HG03354 (cell line): ENCODE results near the gene CCL8.
"Not testable (repeated sequence)": the region's sequence is repeated elsewhere in the genome, so short reads cannot be mapped to it uniquely, and the experiment has no call there.

Source experiments
- ATAC-seq: cut with Tn5 transposase; IDR thresholded peaks from one replicate; pipeline ENCODE4 v1.9.1; 2021; ENCODE audit warnings: mild to moderate bottlenecking; ENCODE audit not compliant: unreplicated experiment, poor library complexity, severe bottlenecking

Gene CCL8

DNA sequence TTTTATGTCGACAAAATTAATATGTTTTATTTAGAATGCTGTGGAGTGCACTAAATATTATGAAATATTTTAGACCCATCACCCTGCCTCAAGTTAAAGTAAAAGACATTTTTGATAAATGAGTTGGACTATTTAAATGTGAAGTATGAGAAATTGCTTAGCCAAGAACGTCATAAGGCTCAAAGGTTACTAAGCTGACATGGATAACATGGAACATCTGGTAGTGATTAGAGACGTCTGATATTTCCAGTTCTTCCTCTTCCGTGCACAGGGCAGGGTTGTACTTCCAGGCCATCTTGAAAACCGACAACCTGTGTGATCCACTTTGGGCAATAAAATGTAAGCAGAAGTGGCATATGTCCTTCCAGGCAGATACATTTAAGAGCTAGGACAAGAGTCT, 7.2 kb upstream of the CCL8 start:
- no peak for ATAC-seq

DNA sequence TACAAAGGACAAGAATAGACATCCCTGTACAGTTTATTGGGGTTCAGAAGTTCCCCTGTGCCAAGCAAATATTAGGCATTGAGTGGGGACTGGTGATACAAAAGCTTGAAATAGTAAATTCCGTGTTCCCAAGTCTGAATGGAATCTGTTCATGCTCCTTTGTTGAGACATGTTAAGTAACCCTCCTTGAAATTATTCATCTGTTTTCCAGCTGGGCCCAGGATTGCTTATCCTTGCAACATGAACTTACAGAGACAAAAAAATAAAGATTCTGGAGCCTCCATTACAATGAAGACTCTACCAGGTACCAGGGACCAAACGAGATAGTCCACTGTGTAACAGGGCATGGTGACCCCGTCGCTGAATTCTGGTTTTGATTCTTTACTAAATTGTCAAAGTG, 6.1 kb upstream of the CCL8 start:
- no peak for ATAC-seq

DNA sequence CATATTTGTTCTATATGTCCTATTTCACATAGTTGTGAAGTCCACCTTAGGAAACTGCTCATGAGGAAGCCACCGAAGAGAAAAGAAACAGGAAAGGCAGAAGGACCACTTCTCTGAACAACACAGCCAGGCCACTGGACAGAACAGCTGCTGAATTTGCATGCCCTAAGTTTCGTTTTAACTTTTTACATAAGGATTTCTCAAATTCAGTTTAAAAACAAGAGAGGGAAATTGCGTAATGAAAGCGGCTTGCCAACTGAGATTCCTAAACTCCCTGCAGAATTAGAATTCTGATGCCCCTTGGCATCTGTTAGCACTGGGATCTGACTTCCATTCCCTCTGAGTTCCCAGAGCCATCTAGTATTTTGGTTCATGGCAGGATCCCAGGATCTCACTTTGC, 5.0 kb upstream of the CCL8 start:
- no peak for ATAC-seq

DNA sequence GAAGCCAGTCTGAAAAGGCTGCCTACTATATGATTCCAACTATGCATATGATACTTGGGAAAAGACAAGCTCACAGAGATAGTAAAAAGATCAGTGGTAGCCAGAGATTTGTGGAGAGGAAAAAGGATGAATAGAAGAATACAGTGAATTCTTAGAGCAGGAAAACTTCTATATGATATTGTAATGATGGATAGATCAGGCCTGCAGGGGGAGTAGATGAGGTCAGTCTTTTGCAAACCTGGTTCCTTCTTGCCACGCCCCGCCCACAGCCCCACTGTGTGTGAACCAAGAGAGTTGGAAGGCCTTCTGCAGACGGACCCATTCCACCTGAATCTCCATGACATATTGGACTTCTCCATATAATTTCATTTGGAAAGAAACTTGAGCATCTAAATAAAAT, 761 bp upstream of the CCL8 start:
- ATAC-seq, result no peak

DNA sequence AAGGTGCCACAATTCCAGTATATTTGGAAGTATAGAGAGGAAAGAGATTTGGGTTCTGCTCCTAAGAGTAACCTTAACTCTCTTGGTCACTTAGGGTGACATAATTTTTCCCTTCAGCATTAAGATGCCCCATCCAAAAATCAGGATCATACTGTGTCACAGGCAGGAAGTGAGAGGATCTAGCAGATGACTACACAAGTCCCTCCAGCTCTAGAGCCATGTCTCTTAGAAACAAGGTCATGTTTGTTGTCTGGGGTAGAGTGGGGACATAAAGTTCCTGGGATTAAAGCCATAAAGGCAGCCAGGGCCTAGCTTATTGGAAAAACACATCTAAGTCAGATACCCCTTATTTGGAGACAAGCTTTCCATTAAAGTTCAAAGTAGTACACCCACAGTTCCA, 2.7 kb downstream of the CCL8 start:
- no peak for ATAC-seq

DNA sequence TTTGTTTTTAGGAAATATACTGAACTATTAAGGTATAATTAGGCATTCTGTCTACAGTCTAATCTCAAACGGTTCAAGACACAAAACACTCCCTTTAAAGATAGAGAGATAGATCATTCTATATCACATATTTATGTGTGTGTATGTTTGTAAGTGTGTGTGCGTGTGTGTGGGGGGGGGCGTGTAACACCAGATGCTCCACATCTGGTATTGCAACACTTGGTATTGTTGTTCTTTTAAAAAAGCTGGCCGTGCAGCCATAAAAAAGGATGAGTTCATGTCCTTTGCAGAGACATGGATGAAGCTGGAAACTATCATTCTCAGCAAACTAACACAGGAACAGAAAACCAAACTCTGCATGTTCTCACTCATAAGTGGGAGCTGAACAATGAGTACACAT, 8.3 kb downstream of the CCL8 start:
- not testable (repeated sequence) for ATAC-seq

DNA sequence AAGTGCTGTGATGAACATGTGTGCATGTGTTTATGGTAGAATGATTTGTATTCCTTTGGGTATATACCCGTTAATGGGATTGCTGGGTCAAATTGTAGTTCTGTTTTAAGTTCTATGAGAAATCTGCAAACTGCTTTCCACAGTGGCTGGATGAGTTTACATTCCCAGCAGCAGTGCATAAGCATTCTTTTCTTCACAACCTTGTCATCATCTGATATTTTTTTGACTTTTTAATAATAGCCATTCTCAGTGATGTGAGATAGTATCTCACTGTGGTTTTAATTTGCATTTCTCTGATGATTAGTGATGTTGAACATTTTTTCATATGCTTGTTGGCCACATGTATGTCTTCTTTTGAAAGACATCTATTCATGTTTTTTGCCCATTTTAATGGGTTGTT, 18.5 kb downstream of the CCL8 start:
- ATAC-seq, result no peak

DNA sequence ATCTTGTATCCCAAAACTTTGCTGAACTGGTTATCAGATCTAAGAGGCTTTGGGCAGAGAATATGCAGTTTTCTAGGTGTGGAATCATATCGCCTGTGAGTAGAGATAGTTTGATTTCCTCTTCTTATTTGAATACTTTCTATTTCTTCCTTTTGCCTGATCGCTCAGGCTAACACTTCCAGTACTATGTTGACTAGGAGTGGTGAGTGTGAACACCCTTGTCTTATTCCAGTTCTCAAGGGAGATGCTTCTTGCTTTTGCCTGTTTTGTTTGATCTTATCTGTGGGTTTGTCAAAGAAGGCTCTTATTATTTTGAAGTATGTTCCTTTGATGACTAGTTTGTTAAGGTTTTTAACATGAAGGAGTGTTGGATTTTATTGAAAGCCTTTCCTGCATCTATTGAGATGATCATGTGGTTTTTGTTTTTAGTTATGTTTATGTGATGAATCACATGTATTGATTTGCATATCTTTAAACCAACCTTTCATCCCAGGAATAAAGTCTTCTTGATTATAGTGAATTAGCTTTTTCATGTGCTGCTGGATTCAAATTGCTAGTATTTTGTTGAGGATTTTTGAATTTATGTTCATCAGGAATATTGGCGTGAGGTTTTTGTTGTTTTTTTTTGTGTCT, 20.0 kb downstream of the CCL8 start:
- no peak for ATAC-seq

DNA sequence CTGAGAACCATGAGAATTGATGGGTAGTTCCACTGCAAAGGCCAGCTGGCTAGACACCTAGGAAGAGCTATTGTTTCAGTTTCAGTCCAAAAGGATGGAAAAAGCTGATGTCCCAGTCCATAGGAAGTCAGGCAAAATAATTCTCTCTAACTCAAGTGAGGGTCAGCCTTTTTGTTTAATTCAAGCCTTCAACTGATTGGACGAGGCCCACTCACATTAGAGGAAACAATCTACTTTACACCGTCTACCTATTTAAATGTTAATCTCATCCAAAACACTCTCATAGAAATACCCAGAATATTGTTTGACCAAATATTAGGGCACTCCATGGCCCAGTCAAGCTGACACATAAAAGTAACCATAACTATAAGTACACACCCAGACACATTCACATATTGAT, 22.7 kb downstream of the CCL8 start:
- no peak for ATAC-seq

DNA sequence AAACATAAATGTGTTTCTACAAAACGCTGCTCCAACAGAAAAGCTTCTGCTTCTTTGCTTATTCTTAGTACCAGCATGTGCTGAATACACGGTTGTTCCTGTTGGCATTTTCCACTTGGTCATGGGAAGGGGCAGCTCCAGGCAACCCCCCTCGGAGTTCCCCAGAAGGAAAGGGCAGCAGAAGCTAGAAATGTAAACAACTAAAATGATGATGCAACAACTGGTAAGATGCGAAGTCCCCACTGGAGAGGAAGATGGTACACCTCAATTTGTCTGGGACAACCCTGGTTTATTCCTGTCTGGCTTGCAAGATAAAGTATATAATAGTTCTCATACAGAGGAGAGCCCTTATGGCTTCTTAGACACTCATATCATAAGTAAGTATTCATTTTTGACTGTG, 27.8 kb downstream of the CCL8 start:
- ATAC-seq, result no peak

DNA sequence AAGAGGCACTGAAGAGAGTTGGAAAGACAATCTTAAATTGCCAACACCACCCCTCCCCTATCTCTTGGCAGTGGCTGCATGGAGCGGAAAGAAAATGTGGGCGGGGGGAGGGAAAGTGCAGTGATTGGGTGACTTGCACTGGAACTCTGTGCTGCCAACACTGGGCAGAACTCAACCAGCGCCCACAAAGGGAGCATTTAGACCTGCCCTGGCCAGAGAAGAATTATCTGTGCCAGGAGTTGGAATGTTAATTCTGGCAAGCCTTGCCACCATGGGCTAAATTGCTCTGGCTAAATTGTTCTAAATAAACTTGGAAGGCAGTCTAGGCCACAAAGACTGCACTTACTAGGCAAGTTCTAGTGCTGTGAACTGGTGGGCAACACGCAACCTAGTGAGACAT, 30.5 kb downstream of the CCL8 start:
- no peak for ATAC-seq

DNA sequence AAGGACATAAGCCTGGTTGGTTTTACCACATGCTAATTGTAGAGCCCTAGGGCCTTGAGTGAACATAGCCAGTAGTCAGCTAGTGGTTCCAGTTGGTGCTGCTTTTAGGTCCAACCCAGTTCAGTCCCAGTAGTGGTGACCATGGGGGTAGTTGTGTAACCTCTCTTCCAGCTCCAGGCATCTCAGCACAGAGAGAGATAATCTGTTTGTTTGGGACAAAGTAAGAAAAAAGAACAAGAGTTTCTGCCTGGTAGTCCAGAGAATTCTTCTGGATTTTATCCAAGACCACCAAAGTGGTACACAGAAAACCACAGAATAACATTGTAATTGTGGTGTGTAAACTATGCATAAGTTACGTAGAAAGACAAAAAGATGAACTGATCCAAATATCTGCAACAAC, 31.9 kb downstream of the CCL8 start:
- no peak for ATAC-seq

DNA sequence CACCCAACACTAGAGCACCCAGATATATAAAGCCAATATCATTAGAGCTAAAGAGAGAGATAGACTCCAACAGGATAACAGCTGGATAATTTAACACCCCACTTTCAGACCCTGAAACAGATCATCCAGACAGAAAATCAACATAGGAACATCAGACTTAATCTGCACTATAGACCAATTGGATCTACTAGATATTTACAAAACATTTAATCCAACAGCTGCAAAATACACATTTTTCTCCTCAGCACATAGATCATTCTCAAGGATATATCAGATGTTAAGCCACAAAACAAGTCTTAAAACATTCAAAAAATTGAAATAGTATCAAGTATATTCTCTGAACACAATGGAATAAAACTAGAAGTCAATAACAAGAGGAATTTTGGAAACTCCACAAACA, 33.0 kb downstream of the CCL8 start:
- ATAC-seq, result no peak

DNA sequence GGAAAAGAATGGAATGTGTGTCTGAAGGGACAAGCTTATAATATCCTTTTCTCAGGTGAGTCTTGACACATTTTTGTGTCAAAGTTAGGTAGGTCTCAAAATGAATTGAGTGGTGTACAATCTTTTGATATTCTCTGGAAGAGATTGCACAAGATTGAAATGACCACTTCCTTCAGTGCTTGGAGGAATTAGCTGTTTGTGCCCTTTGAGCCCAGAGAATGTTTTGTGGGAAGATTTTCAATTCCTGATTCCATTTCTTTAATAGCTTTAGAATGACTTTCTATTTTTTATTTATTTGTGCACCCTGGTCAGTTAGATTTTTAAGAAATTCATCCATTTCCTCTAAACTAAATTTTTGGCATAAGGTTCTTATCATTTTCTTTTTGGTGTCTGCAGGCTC, 35.4 kb downstream of the CCL8 start:
- ATAC-seq, result no peak

DNA sequence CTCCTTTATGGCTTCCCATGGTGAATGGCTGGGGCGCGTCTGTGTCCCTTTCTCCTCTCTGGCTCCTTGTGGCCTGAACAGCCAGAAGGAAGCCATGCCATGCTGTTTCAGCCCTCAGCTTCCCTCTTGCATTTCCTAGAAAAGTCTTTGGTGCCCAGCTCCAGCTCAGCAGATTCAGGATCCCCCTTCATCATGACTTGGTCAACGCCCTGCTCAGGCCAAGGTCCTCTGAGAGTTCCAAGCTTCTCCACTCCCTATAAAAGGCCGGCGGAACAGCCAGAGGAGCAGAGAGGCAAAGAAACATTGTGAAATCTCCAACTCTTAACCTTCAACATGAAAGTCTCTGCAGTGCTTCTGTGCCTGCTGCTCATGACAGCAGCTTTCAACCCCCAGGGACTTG, 37.0 kb downstream of the CCL8 start, which contains the start of gene CCL13:
TSS of gene CCL13 (plus strand) at position 287 of the 400 bp plus-strand sequence. CDS start at position 334, 47 bp downstream.
- ATAC-seq, result no peak

DNA sequence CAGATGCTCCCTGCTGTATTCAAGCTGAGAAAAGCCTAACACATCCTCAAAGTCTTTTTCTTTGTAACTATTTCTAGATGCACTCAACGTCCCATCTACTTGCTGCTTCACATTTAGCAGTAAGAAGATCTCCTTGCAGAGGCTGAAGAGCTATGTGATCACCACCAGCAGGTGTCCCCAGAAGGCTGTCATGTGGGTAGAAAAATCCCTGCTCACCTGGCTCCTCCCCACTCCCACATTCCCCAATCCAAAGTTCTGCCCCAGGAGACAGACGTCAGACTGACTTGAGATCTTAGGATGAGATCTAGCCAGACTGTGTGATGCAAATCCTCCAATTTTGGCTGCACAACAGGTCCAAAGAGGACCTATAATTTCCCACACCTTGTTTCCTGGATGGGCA, 38.2 kb downstream of the CCL8 start:
- ATAC-seq, result no peak

DNA sequence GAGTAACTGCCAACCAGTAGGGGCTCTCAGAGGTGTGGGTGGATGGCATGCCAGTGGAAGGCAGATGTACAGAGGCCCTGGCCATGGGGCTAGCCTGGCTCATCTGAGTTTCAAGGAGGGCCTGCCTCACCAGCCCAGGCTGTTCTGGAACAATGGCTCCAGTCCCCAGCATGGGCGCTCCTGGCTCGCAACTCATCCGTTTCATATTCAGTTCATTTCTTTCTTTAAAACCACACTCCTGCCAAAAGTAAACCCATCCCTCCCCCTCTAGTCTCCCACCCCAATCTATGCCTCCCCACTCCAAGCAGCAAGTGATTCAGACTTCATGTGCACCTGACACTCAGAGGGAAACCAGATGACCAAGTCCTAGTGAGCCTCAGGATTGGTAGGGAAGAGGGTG, 39.4 kb downstream of the CCL8 start:
- no peak for ATAC-seq

DNA sequence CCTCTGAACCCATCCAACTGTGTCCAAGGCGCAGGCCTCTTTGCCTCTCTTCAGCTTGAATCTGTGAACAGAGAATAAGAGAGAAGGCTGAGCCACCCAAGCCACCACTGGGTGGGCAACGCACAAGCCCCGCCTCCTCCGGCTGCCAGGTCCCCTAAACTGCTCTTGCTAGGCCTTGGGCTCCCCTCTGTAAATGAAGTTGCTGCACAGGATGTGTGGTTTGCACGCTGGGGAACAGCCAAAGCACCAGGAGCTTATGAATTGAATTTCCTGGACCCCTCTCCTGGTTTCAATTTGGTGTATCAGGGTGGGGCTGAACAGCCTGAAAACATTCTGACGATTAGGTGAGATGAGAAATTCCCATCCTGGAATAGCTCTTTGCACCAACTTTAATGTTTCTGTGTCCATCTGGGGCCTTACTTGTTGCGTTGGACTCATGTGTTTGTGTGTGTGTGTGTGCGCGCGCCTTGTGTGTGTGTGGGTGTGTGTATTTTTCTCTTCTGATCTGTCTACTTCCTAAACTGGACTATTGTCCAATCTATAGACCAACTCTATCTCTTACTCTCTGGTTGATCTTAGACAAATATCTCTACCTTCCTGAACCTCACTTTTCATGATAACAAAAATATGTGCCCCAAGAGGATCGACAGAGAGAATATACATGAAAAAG, 41.5 kb downstream of the CCL8 start:
- ATAC-seq, result no peak

DNA sequence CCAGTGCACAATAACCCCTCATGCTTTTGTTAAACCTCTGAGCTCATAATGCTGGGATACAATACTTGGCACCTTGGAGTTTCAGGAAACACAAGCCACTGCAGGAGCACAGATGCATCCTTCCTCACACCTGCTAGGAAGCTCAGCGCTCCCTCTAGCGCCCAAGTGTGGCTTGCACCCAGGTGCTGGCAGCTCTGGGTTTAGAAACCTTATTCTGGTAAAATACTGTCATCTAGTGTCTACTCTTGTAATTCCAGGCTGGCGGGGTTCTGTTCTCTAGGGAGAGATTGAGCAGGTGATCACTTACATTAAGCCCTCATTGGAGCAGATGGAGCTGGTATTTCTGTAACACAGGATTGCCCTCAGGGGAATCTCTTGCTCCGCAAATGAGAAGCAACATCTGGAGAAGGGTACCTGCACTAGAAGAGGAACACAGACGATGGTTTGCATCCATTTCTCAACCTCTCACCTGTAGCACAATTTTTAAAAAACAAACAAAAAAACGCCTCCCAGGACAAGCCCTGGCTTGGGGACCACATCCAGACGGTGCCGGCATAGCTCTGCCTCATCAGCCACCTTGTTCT, 42.3 kb downstream of the CCL8 start:
- peak; percentile 83 for ATAC-seq

DNA sequence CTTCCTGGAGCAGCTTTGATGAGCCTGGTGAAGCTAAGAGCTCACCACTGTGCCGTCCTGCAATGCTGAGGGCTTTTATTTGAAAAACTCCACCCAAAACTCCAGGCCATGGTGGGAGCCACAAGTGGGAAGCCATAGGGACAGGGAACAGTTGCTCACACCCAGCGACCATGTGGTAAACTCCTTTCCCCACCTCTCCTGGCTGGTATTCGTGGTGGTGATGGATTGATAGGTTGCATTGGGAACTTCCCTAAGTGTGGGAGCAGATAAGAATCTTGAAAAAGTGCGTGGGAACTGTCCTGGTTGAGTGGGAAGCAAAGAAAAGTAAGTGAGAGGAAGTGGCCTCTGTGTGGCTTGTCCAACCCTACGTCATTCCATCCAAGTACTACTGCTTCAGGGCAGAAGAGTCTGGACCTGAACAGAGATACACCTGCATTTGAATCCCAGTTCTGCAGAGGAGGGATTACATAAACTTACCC, 44.0 kb downstream of the CCL8 start, which contains the start of gene CCL1:
TSS of gene CCL1 (minus strand) at position 51 of the 479 bp plus-strand sequence. CDS start 72 bp downstream, outside the sequence.
- no peak for ATAC-seq

DNA sequence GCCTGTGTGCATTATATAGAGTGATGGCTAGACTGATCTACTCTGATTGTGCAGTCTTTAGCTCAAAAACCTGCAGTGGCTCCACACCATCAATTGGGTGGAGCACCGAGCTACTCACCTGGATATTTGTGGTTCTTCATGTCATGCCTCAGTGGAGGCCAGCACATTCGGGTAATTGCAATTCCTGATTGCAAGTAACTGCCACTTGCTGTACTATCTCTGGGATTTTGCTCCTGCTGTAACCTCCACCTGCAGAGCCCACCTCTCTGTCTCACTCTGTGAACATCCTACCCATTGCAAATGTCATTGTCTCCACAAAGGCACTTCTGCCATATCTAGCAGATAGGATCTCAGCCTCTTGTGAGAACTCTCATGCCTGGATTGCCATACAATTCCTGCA, 45.5 kb downstream of the CCL8 start:
- ATAC-seq, result no peak
